DOHH2 (cell line): Measurements from ENCODE around the gene ICE1.

Experiments
- H3F3A ChIP-seq: fragments of 200-600 bp; sonication (generic), shearing (Covaris generic); 2 replicates; pipeline ENCODE4 v1.6.0; 2016; ENCODE audit warnings: antibody characterized with exemption, mild to moderate bottlenecking; ENCODE audit not compliant: control insufficient read depth, insufficient read depth
- H3K27ac ChIP-seq: fragments of 200-600 bp; sonication (generic); 2 replicates; pipeline ENCODE4 v1.5.1; 2014; ENCODE audit warnings: low read depth, mild to moderate bottlenecking, low read length, moderate library complexity
- H3K27me3 ChIP-seq: fragments of 200-600 bp; sonication (generic); 2 replicates; pipeline ENCODE4 v1.6.1; 2014; ENCODE audit warnings: mild to moderate bottlenecking, low read length, mixed read lengths; ENCODE audit not compliant: control insufficient read depth
- H3K36me3 ChIP-seq: fragments of 200-600 bp; sonication (generic); 2 replicates; pipeline ENCODE4 v1.6.1; 2014; ENCODE audit warnings: mild to moderate bottlenecking, low read length, moderate library complexity, mixed read lengths; ENCODE audit not compliant: control insufficient read depth
- H3K4me1 ChIP-seq: fragments of 200-600 bp; sonication (generic); 2 replicates; pipeline ENCODE4 v1.6.1; 2014; ENCODE audit warnings: mild to moderate bottlenecking, low read length, mixed read lengths; ENCODE audit not compliant: control insufficient read depth
- H3K4me2 ChIP-seq: fragments of 200-600 bp; sonication (generic); 2 replicates; pipeline ENCODE4 v1.6.0; 2014; ENCODE audit warnings: mild to moderate bottlenecking, low read length, moderate library complexity
- H3K4me3 ChIP-seq: fragments of 200-600 bp; sonication (generic); 2 replicates; pipeline ENCODE4 v1.5.1; 2014; ENCODE audit warnings: mild to moderate bottlenecking, low read length, mixed read lengths
- H3K79me2 ChIP-seq: fragments of 200-600 bp; sonication (generic); 2 replicates; pipeline ENCODE4 v1.6.1; 2014; ENCODE audit warnings: mild to moderate bottlenecking, low read length, mixed read lengths; ENCODE audit not compliant: control insufficient read depth
- H3K9me2 ChIP-seq: fragments of 200-600 bp; sonication (generic); replicated peaks from 2 replicates; pipeline ENCODE4 v1.6.1; 2014; ENCODE audit warnings: mild to moderate bottlenecking, low read length, mixed read lengths; ENCODE audit not compliant: control insufficient read depth
- H3K9me3 ChIP-seq: fragments of 200-600 bp; sonication (generic); 2 replicates; pipeline ENCODE4 v1.6.1; 2014; ENCODE audit warnings: antibody characterized with exemption, low read length, mixed read lengths; ENCODE audit not compliant: control insufficient read depth, insufficient read depth
- H4K20me1 ChIP-seq: fragments of 200-600 bp; sonication (generic); 2 replicates; pipeline ENCODE4 v1.6.0; 2014; ENCODE audit warnings: low read depth, mild to moderate bottlenecking, antibody characterized with exemption, low read length, moderate library complexity; ENCODE audit not compliant: control insufficient read depth, insufficient read depth
- EZH2phosphoT487 ChIP-seq: fragments of 200-600 bp; sonication (generic); IDR thresholded peaks from 2 replicates; pipeline ENCODE4 v1.6.1; 2017; ENCODE audit warnings: borderline replicate concordance, mild to moderate bottlenecking, antibody characterized with exemption, low read length, moderate library complexity, mixed read lengths
- TF ChIP-seq, protein P1 (sequence below): fragments of 200-600 bp; sonication (generic); IDR thresholded peaks from one replicate; pipeline ENCODE4 v1.5.1; 2014; ENCODE audit warnings: antibody characterized with exemption, mild to moderate bottlenecking, low read depth, low read length; ENCODE audit not compliant: poor library complexity, severe bottlenecking

The ICE1 gene, protein sequence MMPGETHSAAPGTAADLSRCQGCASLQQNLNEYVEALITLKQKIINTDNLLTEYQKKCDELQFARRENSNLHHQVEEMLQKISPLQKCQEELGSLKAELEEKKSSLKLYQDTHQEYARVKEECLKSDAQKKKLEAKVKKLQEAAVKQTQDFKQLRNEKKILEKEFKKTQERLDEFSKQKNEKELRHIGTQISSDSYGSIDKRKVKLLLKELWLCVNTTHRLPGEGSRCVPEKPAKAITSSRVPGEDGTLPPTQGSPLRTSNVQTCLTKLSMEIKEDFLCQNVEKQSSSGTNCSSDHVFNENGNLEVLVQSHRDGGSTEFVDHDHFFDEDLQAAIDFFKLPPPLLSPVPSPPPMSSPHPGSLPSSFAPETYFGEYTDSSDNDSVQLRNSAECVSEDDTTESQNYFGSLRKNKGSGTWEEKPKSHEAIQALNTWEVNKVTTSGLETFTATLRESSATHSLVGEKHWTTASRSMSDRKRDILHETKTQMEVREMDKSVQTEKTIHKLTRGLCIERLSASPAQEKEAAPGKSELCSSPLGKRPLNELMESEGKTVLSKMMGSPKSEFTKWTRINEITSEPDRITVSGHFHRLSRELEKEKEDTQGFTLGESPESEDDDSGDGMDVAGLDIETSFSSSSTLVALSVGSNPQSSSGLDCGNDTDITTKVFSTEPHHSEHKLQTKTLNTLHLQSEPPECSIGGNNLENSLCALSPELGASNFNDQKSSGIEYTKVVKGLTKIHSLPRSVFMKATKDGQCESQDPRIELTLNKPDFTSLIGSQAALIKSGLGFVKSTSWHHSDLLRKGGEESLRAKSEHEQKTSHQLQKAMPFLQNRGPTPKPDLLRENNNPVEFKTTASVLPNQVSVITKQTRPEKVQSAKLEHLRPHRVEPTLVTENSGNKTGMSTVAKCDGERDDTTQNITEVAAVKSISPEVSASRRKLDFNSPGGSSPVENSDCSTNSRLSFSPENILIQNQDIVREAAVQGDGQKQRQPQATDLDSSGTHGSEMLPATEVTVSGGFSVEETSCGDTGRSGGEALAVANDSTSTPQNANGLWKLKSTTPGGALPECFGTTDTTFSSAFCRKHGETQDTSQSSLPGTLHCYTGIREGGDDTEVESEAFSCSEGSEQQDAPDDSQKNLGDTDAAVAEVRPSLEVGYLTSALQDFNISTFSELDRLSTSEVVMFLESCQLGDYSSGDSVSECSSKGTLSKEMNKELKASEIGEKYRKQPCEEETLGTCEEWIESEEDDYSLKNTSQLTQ (N-terminal part only)

DNA sequence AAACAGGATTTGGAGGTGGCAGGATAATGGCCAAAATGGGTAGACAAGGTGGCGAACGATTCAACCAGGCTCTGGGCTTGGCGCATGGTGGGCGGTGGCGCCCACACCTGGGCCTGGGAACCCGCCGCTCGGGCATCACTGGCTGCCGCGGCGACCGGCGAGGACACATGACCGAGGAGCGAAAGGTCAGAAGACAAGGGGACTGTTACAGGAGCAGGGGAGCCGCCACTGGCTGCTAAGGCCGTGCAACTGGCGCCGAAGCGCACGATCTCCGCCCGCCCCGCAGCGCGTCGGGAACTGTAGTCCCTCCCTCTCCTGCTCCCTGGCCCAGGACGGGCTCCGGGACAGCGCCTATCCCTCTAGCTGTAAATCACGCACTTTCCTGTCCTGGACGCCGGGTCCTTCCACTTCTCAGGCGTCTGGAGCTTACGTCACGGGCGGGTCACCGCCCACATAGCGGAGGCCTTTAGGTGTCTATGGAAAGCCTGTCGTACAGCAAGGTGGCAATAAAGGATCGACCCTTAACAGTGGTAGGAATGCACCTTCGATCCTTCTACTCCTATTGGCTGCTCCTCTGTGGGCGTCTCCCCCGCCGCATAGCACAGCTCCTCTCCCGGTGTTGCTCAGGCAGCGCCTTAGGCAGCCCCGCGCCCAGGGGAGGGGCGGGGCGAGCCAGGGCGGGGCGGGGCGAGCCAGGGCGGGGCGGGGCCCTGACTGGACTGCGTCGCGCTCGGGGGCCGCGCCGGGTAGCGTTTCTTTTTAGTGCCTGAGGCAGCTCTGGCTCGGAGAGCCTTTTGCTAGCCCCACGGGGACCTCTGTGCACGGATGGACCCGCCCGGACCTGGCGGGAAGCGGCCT is at the start of gene ICE1:
TSS of gene ICE1 (plus strand) at position 717 of the 858 bp plus-strand sequence. CDS start 239 bp downstream, outside the sequence.
- Histone ChIP-seq H3F3A (peaks cover 12% of the 10 kb centered on the region), H3K9me2 (no peaks in the 10 kb centered on the region), H3K27me3 (no peaks in the 10 kb centered on the region), H3K9me3 (no peaks in the 10 kb centered on the region), H3K4me3 (peak within 1 kb of the TSS; percentile 92), H3K79me2 (peaks cover 47% of the 10 kb centered on the region), H4K20me1 (peaks cover 20% of the 10 kb centered on the region), H3K4me1 (peaks cover 30% of the 10 kb centered on the region), H3K36me3 (peaks cover 6% of the 10 kb centered on the region; the same call in 1 of the 2 replicates), H3K4me2 (peak within 1 kb of the TSS; percentile 98), H3K27ac (peak within 1 kb of the TSS; percentile 72)
- TF ChIP-seq, protein P1, sequence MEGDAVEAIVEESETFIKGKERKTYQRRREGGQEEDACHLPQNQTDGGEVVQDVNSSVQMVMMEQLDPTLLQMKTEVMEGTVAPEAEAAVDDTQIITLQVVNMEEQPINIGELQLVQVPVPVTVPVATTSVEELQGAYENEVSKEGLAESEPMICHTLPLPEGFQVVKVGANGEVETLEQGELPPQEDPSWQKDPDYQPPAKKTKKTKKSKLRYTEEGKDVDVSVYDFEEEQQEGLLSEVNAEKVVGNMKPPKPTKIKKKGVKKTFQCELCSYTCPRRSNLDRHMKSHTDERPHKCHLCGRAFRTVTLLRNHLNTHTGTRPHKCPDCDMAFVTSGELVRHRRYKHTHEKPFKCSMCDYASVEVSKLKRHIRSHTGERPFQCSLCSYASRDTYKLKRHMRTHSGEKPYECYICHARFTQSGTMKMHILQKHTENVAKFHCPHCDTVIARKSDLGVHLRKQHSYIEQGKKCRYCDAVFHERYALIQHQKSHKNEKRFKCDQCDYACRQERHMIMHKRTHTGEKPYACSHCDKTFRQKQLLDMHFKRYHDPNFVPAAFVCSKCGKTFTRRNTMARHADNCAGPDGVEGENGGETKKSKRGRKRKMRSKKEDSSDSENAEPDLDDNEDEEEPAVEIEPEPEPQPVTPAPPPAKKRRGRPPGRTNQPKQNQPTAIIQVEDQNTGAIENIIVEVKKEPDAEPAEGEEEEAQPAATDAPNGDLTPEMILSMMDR: no peak
- TF ChIP-seq EZH2phosphoT487: no peak

DNA sequence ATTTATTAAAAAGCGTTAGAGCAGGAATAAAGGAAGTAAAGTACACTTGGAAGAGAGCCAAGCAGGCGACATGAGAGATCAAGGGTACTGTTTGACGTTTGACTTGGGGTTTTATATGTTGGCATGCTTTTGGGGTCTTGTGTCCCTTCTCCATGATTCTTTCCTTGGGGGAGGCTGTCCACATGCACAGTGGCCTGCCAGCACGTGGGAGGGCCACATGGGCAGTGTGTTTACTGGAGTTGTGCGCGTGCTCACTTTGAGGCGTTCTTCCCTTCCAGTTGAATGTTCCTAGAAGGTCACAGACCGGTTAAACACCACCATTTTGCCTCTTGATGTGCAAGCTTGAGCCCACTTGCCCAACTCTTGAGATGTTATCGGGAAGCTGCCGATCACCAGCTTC is 49.5 kb upstream of the ICE1 start:
- TF ChIP-seq, protein P1: no peak
- TF ChIP-seq EZH2phosphoT487: no peak
- H3K27ac ChIP-seq: no peak overlapping the region

More for the DNA sequence above, 49.5 kb upstream of the ICE1 start:
- H3K4me3 ChIP-seq: no peak overlapping the region
- no peaks in the 10 kb centered on the region for H3K4me1 ChIP-seq
- no peaks in the 10 kb centered on the region for H3K9me3 ChIP-seq
- no peaks in the 10 kb centered on the region for H3K79me2 ChIP-seq
- no peaks in the 10 kb centered on the region for H3F3A ChIP-seq
- H3K27me3 ChIP-seq: no peaks in the 10 kb centered on the region
- H3K36me3 ChIP-seq: no peaks in the 10 kb centered on the region
- no peaks in the 10 kb centered on the region for H4K20me1 ChIP-seq
- no peaks in the 10 kb centered on the region for H3K9me2 ChIP-seq
- no peak overlapping the region for H3K4me2 ChIP-seq
